Measurements from ENCODE around the gene CD8A.
"Not testable (repeated sequence)": the region's sequence is repeated elsewhere in the genome, so short reads cannot be mapped to it uniquely, and the experiment has no call there.

The CD8A gene

GRCh38 chr2:86790676-86791572 is at the start of gene CD8A:
CD8A (minus strand) TSS chr2:86790913; CDS start chr2:86790825, 88 bp downstream.
- FAIRE-seq (no peak), DNase-seq (ENCODE audit: insufficient read length, low spot score) (no peak)
- no peak for TF ChIP-seq POLR2A (IDR thresholded peaks at IDR 0.05; ENCODE audit: low read depth, low read length)

DNA sequence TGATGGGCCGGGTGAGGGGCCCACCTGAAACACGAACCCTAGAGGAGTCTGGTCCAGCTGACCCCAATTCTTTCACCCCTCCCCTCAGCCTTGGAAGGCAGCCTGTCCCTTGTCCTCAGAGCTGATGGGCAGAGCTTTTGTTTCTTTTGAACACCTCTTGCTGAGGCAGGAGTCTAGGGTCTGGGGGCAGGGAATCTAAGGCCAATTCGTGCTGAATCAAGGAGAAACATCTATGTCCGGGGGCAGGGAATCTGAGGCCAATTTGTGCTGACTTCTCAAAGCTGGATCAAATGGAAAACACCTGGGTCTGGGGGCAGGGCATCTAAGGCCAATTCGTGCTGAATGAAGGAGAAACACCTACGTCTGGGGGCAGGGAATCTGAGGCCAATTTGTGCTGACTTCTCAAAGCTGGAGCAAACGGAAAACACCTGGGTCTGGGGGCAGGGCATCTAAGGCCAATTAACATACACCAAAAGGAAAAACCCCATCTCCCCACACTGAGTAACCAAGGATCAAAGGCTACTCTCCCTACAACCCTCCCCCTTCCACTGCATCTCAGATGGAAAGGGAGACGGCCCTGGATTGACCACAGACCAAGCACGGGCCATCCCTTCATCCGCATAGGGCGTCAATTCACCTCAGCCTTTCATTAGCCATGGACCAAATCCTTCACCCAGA is 49.3 kb upstream of the CD8A start:
- not testable (repeated sequence) for FAIRE-seq; DNase-seq (ENCODE audit: insufficient read length, low spot score)

DNA sequence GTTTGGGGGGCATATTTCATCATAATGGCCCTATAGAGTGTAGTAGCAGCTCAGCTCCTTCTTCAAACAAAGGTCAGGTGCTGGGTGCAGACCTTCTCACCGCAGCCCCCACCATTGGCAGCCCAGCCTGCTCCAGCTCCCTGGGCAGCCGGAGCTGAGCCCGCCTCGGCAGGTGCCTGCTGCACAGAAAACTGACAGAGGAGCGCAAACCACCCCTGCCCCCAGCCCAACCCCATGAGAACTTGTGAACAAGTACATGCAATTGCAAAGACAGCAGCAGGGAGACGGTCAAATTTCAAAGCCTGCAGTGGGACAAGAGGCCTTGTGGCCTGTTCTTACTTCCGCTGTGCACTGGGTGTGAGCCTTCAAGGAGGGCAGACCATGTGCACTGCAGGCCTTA is 48.7 kb upstream of the CD8A start:
- DNase-seq (ENCODE audit: insufficient read length, low spot score); FAIRE-seq: not testable (repeated sequence)

- DNase-seq (ENCODE audit: insufficient read length, low spot score); FAIRE-seq: not testable (repeated sequence)
Measured at GRCh38 chr2:86837714-86838113, 47.0 kb upstream of the CD8A start.

- not testable (repeated sequence) for DNase-seq (ENCODE audit: insufficient read length, low spot score)
- FAIRE-seq: peak; percentile 95
Measured at GRCh38 chr2:86836915-86837695, 46.4 kb upstream of the CD8A start.

DNA sequence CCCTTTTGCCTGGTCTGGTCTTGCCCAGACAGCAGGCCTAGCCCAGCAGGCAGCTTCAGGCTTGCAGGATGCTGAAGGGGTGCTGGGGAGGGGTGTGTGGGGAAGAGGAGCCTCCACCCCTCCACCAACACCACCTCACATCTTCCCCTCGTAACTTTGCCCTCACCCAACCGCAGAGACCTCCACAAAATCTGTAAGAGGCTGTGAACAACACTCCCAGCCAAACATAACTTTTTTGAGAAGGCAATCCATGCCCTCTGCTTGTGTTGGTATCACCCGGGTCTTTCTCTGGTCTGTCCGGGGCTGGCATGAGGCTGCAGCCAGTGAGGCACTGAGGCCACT is 44.8 kb upstream of the CD8A start:
- not testable (repeated sequence) for FAIRE-seq; DNase-seq (ENCODE audit: insufficient read length, low spot score)

DNA sequence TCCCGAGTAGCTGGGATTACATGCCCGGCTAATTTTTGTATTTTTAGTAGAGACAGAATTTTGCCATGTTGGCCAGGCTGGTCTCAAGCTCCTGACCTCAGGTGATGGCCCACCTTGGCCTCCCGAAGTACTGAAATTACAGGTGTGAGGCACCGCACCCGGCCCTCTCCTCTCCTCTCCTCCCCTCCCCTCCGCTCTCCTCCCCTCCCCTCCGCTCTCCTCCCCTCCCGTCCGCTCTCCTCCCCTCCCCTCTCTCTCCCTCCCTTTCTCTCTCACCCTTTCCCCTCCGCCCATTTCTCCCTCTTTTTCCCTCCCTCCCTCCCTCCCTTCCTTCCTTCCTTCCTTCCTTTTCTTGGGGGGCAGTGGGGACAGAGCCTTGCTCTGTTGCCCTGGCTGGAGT is 42.6 kb upstream of the CD8A start:
- TF ChIP-seq POLR2A (IDR thresholded peaks at IDR 0.05; ENCODE audit: low read depth, low read length): no peak
- FAIRE-seq (no peak), DNase-seq (ENCODE audit: insufficient read length, low spot score) (no peak)

DNA sequence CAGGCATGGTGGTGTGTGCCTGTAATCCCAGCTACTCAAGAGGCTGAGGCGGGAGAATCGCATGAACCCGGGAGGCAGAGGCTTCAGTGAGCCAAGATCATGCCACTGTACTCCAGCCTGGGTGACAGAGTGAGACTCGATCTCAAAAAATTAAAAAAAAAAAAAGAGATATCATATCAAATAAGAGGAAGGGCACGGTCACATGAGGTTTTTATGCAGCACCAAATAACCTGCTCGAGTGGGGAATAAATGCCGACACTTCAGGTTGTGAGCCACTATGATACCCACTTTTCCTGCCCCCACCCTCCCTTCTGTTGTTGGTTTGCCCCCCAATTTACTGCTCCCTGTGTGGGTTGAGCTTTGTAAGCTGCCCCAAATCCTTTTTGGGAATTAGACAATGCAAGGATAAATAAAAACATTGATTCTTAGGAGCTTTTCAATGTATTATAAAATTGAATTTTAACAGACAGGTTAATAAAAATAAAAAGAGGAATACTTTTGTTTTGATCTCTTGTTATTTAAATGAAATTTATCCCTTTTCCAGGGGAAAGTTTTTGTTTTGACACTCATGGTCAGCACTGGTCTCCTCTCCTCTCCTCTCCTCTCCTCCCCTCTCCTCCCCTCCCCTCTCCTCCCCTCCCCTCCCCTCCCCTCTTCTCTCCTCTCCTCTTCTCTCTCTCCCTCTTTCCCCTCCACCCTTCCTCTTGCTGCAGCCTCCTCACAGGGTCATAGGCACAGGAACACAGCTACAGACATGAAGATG is 41.8 kb upstream of the CD8A start:
- TF ChIP-seq POLR2A (IDR thresholded peaks at IDR 0.05; ENCODE audit: low read depth, low read length): no peak
- DNase-seq (ENCODE audit: insufficient read length, low spot score) (no peak), FAIRE-seq (no peak)

DNA sequence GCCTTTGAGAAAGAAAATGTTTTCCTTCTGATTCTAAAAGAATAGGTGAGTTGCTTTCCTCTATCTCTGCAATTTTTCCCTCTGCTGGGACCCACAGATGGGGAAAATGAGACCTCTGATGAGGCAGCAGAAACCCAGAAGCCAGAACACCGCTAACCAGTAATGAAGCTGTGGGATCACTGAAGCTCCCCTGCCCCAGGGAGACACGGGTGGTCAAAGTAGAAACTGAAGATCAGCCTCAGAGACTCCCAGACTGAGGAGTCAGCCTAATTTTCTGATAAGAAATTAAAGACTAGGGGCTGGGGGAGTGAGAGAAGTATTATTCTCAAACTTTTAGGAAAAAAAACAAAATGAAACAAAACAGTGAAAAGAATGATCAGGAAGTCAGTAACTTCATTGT is 40.8 kb upstream of the CD8A start:
- TF ChIP-seq POLR2A (IDR thresholded peaks at IDR 0.05; ENCODE audit: low read depth, low read length): no peak
- FAIRE-seq (no peak), DNase-seq (ENCODE audit: insufficient read length, low spot score) (no peak)

- no peak for FAIRE-seq
- DNase-seq (ENCODE audit: insufficient read length, low spot score): no peak
- no peak for TF ChIP-seq POLR2A (IDR thresholded peaks at IDR 0.05; ENCODE audit: low read depth, low read length)
Measured at GRCh38 chr2:86826951-86827350, 36.2 kb upstream of the CD8A start.

GRCh38 chr2:86825693-86826381 is 35.1 kb upstream of the CD8A start:
- no peak for TF ChIP-seq POLR2A (IDR thresholded peaks at IDR 0.05; ENCODE audit: low read depth, low read length)
- FAIRE-seq: no peak
- no peak for DNase-seq (ENCODE audit: insufficient read length, low spot score)

GRCh38 chr2:86825036-86825692 is 34.5 kb upstream of the CD8A start:
- FAIRE-seq: no peak
- DNase-seq (ENCODE audit: insufficient read length, low spot score): no peak
- no peak for TF ChIP-seq POLR2A (IDR thresholded peaks at IDR 0.05; ENCODE audit: low read depth, low read length)
